ENCODE measurements around the gene MAPK8IP2. TPM values are rescaled to one million over a fixed set of nuclear protein-coding genes. Genes with fewer than 3 reads are reported as not detected.
"Not testable (repeated sequence)": the region's sequence is repeated elsewhere in the genome, so short reads cannot be mapped to it uniquely, and the experiment has no call there.

The MAPK8IP2 gene
- polyA plus RNA-seq, 2 of the 4 experiments (the other 2 are of a cell fraction): 0.76 to 3.0 TPM

- no peak for FAIRE-seq
- DNase-seq (ENCODE audit: low read depth in 1 of 2, low spot score in 1 of 2): no peak
- Histone ChIP-seq H3K27ac (no peak overlapping the region), H3K9me3 (no peaks in the 10 kb centered on the region), H3K4me3 (no peak overlapping the region), H3K4me2 (no peak overlapping the region), H3K4me1 (no peaks in the 10 kb centered on the region)
- CTCF ChIA-PET: no interaction called here
- TF ChIP-seq JUNB (IDR thresholded peaks at IDR 0.05) (no peak), EHMT2 (IDR thresholded peaks at IDR 0.05; ENCODE audit: low read depth) (no peak), RNF2 (IDR thresholded peaks at IDR 0.05; ENCODE audit: borderline replicate concordance, low read depth) (no peak), HOXB5 (CRISPR knock-in tag; IDR thresholded peaks at IDR 0.05) (no peak), TFCP2L1 (CRISPR knock-in tag; IDR thresholded peaks at IDR 0.05) (no peak), MYC (IDR thresholded peaks at IDR 0.05; ENCODE audit: borderline replicate concordance, low read length) (no peak), BHLHE40 (IDR thresholded peaks at IDR 0.05; ENCODE audit: low read depth, low read length) (no peak), MAZ (IDR thresholded peaks at IDR 0.05; ENCODE audit: borderline replicate concordance, low read depth, low read length) (no peak), HEYL (CRISPR knock-in tag; IDR thresholded peaks at IDR 0.05) (no peak), CHD4 (IDR thresholded peaks at IDR 0.05; ENCODE audit: borderline replicate concordance) (no peak), RARB (CRISPR knock-in tag; IDR thresholded peaks at IDR 0.05) (no peak), POLR2AphosphoS2 (conservative IDR thresholded peaks at IDR 0.05; ENCODE audit: low read length) (no peak), HOXB13 (CRISPR knock-in tag; IDR thresholded peaks at IDR 0.05; ENCODE audit: low read depth) (no peak), CHD2 (IDR thresholded peaks at IDR 0.05; ENCODE audit: low read length, partially characterized antibody) (no peak), RFX5 (IDR thresholded peaks at IDR 0.05) (no peak), RCOR1 (IDR thresholded peaks at IDR 0.05; ENCODE audit: low read depth, low read length) (no peak), CEBPB (IDR thresholded peaks at IDR 0.05) (no peak), ESRRA (IDR thresholded peaks at IDR 0.05; ENCODE audit: borderline replicate concordance, low read length) (no peak)
- TF ChIP-seq, protein P1, sequence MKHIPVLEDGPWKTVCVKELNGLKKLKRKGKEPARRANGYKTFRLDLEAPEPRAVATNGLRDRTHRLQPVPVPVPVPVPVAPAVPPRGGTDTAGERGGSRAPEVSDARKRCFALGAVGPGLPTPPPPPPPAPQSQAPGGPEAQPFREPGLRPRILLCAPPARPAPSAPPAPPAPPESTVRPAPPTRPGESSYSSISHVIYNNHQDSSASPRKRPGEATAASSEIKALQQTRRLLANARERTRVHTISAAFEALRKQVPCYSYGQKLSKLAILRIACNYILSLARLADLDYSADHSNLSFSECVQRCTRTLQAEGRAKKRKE (CRISPR knock-in tag; IDR thresholded peaks at IDR 0.05; ENCODE audit: low read depth): no peak
- TF ChIP-seq, protein P2, sequence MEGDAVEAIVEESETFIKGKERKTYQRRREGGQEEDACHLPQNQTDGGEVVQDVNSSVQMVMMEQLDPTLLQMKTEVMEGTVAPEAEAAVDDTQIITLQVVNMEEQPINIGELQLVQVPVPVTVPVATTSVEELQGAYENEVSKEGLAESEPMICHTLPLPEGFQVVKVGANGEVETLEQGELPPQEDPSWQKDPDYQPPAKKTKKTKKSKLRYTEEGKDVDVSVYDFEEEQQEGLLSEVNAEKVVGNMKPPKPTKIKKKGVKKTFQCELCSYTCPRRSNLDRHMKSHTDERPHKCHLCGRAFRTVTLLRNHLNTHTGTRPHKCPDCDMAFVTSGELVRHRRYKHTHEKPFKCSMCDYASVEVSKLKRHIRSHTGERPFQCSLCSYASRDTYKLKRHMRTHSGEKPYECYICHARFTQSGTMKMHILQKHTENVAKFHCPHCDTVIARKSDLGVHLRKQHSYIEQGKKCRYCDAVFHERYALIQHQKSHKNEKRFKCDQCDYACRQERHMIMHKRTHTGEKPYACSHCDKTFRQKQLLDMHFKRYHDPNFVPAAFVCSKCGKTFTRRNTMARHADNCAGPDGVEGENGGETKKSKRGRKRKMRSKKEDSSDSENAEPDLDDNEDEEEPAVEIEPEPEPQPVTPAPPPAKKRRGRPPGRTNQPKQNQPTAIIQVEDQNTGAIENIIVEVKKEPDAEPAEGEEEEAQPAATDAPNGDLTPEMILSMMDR (IDR thresholded peaks at IDR 0.05): no peak
- no peak for ATAC-seq
- 65% methylated on average over 6 of the region's 6 CpGs for WGBS (ENCODE audit: missing lambda C conversion rate)
- POLR2A ChIA-PET: no interaction called here
Measured at GRCh38 chr22:50607659-50608020, 7.0 kb downstream of the MAPK8IP2 start.

DNA sequence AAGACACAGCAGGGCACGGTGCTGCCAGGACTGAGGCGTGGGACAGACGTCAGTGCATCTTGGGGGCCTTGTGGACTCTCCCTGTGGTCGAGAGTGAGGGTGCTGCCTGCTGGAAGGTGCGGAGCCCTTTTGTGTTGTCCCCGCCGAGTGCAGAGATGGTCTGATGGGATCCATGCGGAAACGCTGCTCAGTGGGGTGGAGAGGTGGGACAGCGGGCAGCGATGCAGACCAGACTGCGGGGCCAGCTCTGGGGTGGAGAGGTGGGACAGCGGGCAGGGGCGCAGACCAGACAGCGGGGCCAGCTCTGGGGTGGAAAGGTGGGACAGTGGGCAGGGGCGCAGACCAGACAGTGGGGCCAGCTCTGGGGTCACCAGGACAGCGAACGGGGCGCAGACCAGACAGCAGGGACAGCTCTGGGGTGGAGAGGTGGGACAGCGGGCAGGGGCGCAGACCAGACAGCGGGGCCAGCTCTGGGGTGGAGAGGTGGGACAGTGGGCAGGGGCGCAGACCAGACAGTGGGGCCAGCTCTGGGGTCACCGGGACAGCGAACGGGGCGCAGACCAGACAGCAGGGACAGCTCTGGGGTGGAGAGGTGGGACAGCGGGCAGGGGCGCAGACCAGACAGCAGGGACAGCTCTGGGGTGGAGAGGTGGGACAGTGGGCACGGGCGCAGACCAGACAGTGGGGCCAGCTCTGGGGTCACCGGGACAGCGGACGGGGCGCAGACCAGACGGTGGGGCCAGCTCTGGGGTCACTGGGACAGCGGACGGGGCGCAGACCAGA lies 7.7 kb downstream of the MAPK8IP2 start:
- POLR2A ChIA-PET; H3K4me2 ChIP-seq; H3K9me3 ChIP-seq; H3K4me1 ChIP-seq; ATAC-seq; H3K4me3 ChIP-seq; FAIRE-seq; H3K27ac ChIP-seq; DNase-seq (ENCODE audit: low read depth in 1 of 2, low spot score in 1 of 2): not testable (repeated sequence)
- 71% methylated on average over 30 of the region's 39 CpGs for WGBS (ENCODE audit: missing lambda C conversion rate)
- CTCF ChIA-PET: interaction anchor here (2.2 to 2.4 kb wide), 2 partner anchors 13 to 45 kb away, joined by 5 to 15 read pairs; partner anchors contain the start of gene SYCE3

DNA sequence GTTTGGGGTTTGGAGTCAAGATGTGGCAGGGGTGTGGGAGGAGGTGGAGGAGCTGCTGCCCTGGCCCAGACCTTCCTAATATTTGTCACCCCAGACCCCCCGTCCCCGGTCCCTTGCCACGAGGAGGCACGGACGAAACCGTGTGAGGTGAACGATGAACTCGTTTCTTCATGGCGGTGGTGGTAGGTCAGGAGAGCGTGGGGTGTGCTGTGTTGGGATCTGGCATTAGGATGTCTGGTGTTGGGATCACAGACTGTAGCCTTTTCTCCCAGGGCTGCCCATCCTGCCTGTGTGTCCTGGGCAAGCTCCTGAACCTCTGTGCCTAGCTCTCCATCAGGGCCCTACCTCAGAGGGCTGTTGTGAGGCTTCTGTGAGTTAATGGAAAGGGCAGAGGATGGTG lies 8.4 kb downstream of the MAPK8IP2 start:
- Histone ChIP-seq H3K4me2 (no peak overlapping the region), H3K27ac (no peak overlapping the region), H3K4me3 (no peak overlapping the region), H3K4me1 (no peaks in the 10 kb centered on the region), H3K9me3 (no peaks in the 10 kb centered on the region)
- DNase-seq (ENCODE audit: low read depth in 1 of 2, low spot score in 1 of 2) (no peak), ATAC-seq (no peak), FAIRE-seq (no peak)
- ChIA-PET CTCF (interaction anchor here (0.6 to 2.4 kb wide), 3 partner anchors 10 to 46 kb away, joined by 3 to 15 read pairs (median 5); partner anchors contain the start of gene SYCE3), POLR2A (no interaction called here)
- 92% methylated on average over 2 of the region's 10 CpGs for WGBS (ENCODE audit: missing lambda C conversion rate)
- no peak for TF ChIP-seq ZC3H11A (IDR thresholded peaks at IDR 0.05)
- TF ChIP-seq SREBF2 (IDR thresholded peaks at IDR 0.05): no peak
